Cerebellar cortex (tissue), 1 donor: Measurements from ENCODE around the gene TRAK2.
"Not testable (repeated sequence)": the region's sequence is repeated elsewhere in the genome, so short reads cannot be mapped to it uniquely, and the experiment has no call there.

Experiments used
- DNase-seq: peaks from one replicate; pipeline ENCODE4 v3.0.0-alpha.2; 2015; ENCODE audit warnings: low spot score

TRAK2 gene

GRCh38 chr2:201448701-201449100 lies 2.6 kb downstream of the TRAK2 start:
- no peak for DNase-seq

- DNase-seq: no peak
Measured at GRCh38 chr2:201448061-201448460, 3.2 kb downstream of the TRAK2 start.

GRCh38 chr2:201447086-201447485 lies 4.2 kb downstream of the TRAK2 start:
- no peak for DNase-seq

- DNase-seq: no peak
Measured at GRCh38 chr2:201444746-201445465, 6.4 kb downstream of the TRAK2 start.

- DNase-seq: no peak
Measured at GRCh38 chr2:201441409-201441808, 9.8 kb downstream of the TRAK2 start.

- peak; percentile 28 for DNase-seq
Measured at GRCh38 chr2:201440182-201440581, 11.1 kb downstream of the TRAK2 start.

GRCh38 chr2:201439336-201439922 lies 11.8 kb downstream of the TRAK2 start:
- not testable (repeated sequence) for DNase-seq

GRCh38 chr2:201436141-201436540 lies 15.1 kb downstream of the TRAK2 start:
- no peak for DNase-seq

- DNase-seq: no peak
Measured at GRCh38 chr2:201433394-201433995, 17.8 kb downstream of the TRAK2 start.

GRCh38 chr2:201432621-201433393 lies 18.5 kb downstream of the TRAK2 start:
- DNase-seq: no peak

- no peak for DNase-seq
Measured at GRCh38 chr2:201432038-201432620, 19.1 kb downstream of the TRAK2 start.

GRCh38 chr2:201430839-201431238 lies 20.4 kb downstream of the TRAK2 start:
- no peak for DNase-seq

- not testable (repeated sequence) for DNase-seq
Measured at GRCh38 chr2:201430322-201430721, 20.9 kb downstream of the TRAK2 start.

GRCh38 chr2:201429835-201430234 lies 21.4 kb downstream of the TRAK2 start:
- DNase-seq: not testable (repeated sequence)

- DNase-seq: not testable (repeated sequence)
Measured at GRCh38 chr2:201428366-201428765, 22.9 kb downstream of the TRAK2 start.

GRCh38 chr2:201425952-201426351 lies 25.3 kb downstream of the TRAK2 start:
- DNase-seq: no peak

GRCh38 chr2:201420442-201421113 lies 30.7 kb downstream of the TRAK2 start:
- DNase-seq: no peak

GRCh38 chr2:201419986-201420385 lies 31.3 kb downstream of the TRAK2 start:
- DNase-seq: no peak

GRCh38 chr2:201419057-201419635 lies 32.1 kb downstream of the TRAK2 start:
- DNase-seq: no peak

- no peak for DNase-seq
Measured at GRCh38 chr2:201415149-201415548, 36.1 kb downstream of the TRAK2 start.
